Non-pigmented ciliary epithelial cell (primary cell): Measurements from ENCODE around the gene FAT3.

Experiments used
- DNase-seq: peaks from one replicate; pipeline ENCODE4 v3.0.0-alpha.2; 2010; ENCODE audit warnings: low read depth

The FAT3 gene

GRCh38 chr11:92224407-92225124 lies at the start of gene FAT3:
Gene FAT3 (plus strand): TSS chr11:92224818. CDS start chr11:92352113, 127,295 bp downstream.
- DNase-seq = no peak

GRCh38 chr11:92179017-92179670 lies 45.5 kb upstream of the FAT3 start:
- no peak for DNase-seq

GRCh38 chr11:92180226-92180625 lies 44.4 kb upstream of the FAT3 start:
- no peak for DNase-seq

GRCh38 chr11:92180664-92181251 lies 43.9 kb upstream of the FAT3 start:
- no peak for DNase-seq

- DNase-seq = no peak
These were observed 33.9 kb upstream of the FAT3 start for GRCh38 chr11:92190535-92191206.

GRCh38 chr11:92192141-92192540 lies 32.5 kb upstream of the FAT3 start:
- DNase-seq = no peak

GRCh38 chr11:92198268-92198667 lies 26.4 kb upstream of the FAT3 start:
- DNase-seq = no peak

- DNase-seq = no peak
These were observed 24.6 kb upstream of the FAT3 start for GRCh38 chr11:92199991-92200390.

GRCh38 chr11:92204731-92205130 lies 19.9 kb upstream of the FAT3 start:
- DNase-seq = no peak

GRCh38 chr11:92206441-92206840 lies 18.2 kb upstream of the FAT3 start:
- DNase-seq = no peak

GRCh38 chr11:92211576-92212167 lies 12.9 kb upstream of the FAT3 start:
- no peak for DNase-seq

GRCh38 chr11:92212530-92212929 lies 12.1 kb upstream of the FAT3 start:
- no peak for DNase-seq

GRCh38 chr11:92216789-92217188 lies 7.8 kb upstream of the FAT3 start:
- DNase-seq = no peak

- DNase-seq = no peak
These were observed 5.1 kb upstream of the FAT3 start for GRCh38 chr11:92219476-92219875.

- DNase-seq = no peak
These were observed 1.9 kb upstream of the FAT3 start for GRCh38 chr11:92222701-92223100.

- no peak for DNase-seq
These were observed 588 bp upstream of the FAT3 start for GRCh38 chr11:92224054-92224406.

GRCh38 chr11:92225125-92225567 lies 528 bp downstream of the FAT3 start:
- no peak for DNase-seq

GRCh38 chr11:92225568-92226330 lies 1.1 kb downstream of the FAT3 start:
- DNase-seq = no peak

GRCh38 chr11:92226331-92227229 lies 2.0 kb downstream of the FAT3 start:
- DNase-seq = no peak

- DNase-seq = no peak
These were observed 2.7 kb downstream of the FAT3 start for GRCh38 chr11:92227230-92227814.
